Activated T-cell treated with anti-CD3 and anti-CD28 coated beads, Interleukin-2, amount 50 U/mL, for 24 hours (primary cell): ENCODE results near the gene LHX3.
"Not testable (repeated sequence)": the region's sequence is repeated elsewhere in the genome, so short reads cannot be mapped to it uniquely, and the experiment has no call there.

ENCODE experiments used
- DNase-seq: peaks from one replicate; pipeline ENCODE4 v3.0.0-alpha.2; 2020
- H3K27ac Mint-ChIP-seq: 2 replicates; pipeline ENCODE4 v1.8.0; 2020; ENCODE audit warnings: mild to moderate bottlenecking, mixed read lengths
- H3K27me3 Mint-ChIP-seq: 2 replicates; pipeline ENCODE4 v1.8.0; 2020; ENCODE audit warnings: mixed read lengths
- H3K36me3 Mint-ChIP-seq: 2 replicates; pipeline ENCODE4 v1.8.0; 2020; ENCODE audit warnings: low read depth, mixed read lengths
- H3K4me1 Mint-ChIP-seq: 2 replicates; pipeline ENCODE4 v1.8.0; 2020; ENCODE audit warnings: low read depth, mixed read lengths
- H3K4me3 Mint-ChIP-seq: 2 replicates; pipeline ENCODE4 v1.8.0; 2020; ENCODE audit warnings: mild to moderate bottlenecking, moderate library complexity, mixed read lengths
- H3K9me3 Mint-ChIP-seq: 2 replicates; pipeline ENCODE4 v1.8.0; 2020; ENCODE audit warnings: mixed read lengths

Gene LHX3

GRCh38 chr9:136150664-136151213 lies 54.2 kb downstream of the LHX3 start:
- not testable (repeated sequence) for DNase-seq, H3K36me3 Mint-ChIP-seq, H3K4me3 Mint-ChIP-seq, H3K4me1 Mint-ChIP-seq, H3K27ac Mint-ChIP-seq, H3K9me3 Mint-ChIP-seq
- peaks cover 13% of the 10 kb centered on the region for H3K27me3 Mint-ChIP-seq

DNA sequence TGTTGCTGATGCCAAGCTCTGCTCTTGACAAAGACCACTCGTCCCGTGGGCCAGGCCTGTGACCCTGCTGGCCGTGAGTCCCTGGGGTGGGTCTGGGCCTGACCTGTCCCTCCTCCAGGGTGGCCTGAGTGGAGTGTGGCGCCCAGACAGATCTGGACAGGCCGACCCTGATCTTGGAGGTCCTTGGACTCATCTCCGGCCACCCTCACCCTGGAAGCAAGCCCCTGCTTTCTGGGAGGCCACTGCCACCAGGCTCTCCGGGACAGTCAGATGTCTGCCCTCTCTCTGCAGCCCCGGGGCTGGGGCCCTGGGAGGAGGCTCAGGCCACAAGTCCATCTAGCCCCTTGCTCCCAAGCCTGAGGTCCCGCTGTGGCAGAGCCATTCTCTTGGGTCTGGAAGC lies 55.1 kb downstream of the LHX3 start:
- no peaks in the 10 kb centered on the region for H3K9me3 Mint-ChIP-seq
- DNase-seq, result no peak
- H3K4me3 Mint-ChIP-seq, result no peak overlapping the region
- H3K27ac Mint-ChIP-seq, result no peak overlapping the region
- no peaks in the 10 kb centered on the region for H3K36me3 Mint-ChIP-seq
- peaks cover 17% of the 10 kb centered on the region for H3K27me3 Mint-ChIP-seq
- no peaks in the 10 kb centered on the region for H3K4me1 Mint-ChIP-seq

GRCh38 chr9:136149337-136149736 lies 55.6 kb downstream of the LHX3 start:
- H3K4me3 Mint-ChIP-seq, result no peak overlapping the region
- no peak overlapping the region for H3K27ac Mint-ChIP-seq
- H3K36me3 Mint-ChIP-seq, result no peaks in the 10 kb centered on the region
- H3K9me3 Mint-ChIP-seq, result no peaks in the 10 kb centered on the region
- no peaks in the 10 kb centered on the region for H3K4me1 Mint-ChIP-seq
- DNase-seq, result no peak
- peaks cover 19% of the 10 kb centered on the region for H3K27me3 Mint-ChIP-seq

DNA sequence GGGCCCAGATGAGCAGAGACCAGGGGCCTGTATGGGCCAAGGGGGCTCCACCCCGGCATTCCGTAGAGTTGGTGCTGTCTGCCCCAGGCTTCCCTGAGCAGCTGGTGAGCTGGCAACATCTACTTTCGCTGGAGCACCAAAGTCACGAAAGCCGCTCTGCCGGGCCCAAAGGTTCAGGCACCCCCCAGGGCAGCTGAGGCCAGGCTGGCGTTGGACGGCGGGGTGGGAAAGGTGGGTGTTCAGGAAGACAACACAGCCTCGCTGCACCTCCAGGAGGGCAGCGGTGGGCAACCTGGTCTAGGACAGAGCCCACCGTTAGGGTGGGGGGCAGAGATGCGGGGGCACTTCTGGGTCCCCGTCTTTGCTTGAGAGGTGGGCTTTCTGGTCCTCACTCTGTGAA lies 56.2 kb downstream of the LHX3 start:
- no peak for DNase-seq
- H3K27ac Mint-ChIP-seq, result no peak overlapping the region
- H3K36me3 Mint-ChIP-seq, result no peaks in the 10 kb centered on the region
- H3K4me3 Mint-ChIP-seq, result no peak overlapping the region
- H3K9me3 Mint-ChIP-seq, result no peaks in the 10 kb centered on the region
- no peaks in the 10 kb centered on the region for H3K4me1 Mint-ChIP-seq
- H3K27me3 Mint-ChIP-seq, result peaks cover 25% of the 10 kb centered on the region

GRCh38 chr9:136147890-136148714 lies 56.8 kb downstream of the LHX3 start:
- Mint-ChIP-seq H3K36me3 (no peaks in the 10 kb centered on the region), H3K9me3 (no peaks in the 10 kb centered on the region), H3K27ac (no peak overlapping the region), H3K27me3 (peaks cover 25% of the 10 kb centered on the region), H3K4me3 (no peak overlapping the region), H3K4me1 (no peaks in the 10 kb centered on the region)
- DNase-seq, result no peak

DNA sequence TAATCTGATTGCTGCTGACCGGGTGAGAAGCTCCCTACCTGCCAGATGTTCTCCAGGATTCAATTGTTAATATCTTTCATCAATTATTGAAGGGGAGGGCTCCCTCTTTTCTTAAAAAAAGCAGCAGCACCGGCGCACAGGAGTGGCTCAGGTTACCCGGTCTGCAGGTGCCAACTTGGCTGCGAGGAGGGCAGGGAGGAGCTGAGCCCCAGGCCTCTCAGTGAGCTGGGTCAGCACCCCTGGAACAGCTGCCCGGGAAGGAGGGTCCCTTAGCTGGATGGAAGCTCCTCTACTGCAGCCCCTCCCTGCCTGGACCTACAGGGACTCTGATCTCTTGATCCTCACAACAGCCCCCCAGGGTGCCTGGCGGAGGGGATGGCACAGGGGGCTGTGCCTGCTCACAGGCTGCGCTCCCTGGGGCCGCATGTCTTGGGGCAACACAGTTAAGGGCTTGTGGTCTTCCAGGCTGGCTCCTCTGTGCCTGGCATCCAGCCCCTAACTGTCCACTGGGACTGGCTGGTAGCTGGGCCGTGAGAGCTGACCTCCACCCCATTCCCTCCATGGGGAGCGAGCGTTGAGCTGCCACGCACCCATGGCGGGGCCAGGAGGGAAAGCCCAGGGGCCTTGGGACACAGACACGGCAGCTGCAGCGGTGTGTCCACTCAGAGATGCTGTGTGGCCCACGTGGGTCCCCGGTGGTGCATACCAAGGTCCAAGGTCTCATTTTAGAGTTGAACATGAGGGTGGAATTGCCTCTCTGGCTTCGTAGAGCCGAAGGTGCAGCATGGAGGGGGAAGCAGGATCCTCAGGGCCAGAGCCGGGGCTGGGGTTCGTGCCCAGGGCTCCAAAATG lies 57.7 kb downstream of the LHX3 start:
- Mint-ChIP-seq H3K27me3 (peaks cover 25% of the 10 kb centered on the region), H3K9me3 (no peaks in the 10 kb centered on the region), H3K36me3 (no peaks in the 10 kb centered on the region), H3K4me3 (no peak overlapping the region), H3K27ac (no peak overlapping the region), H3K4me1 (no peaks in the 10 kb centered on the region)
- no peak for DNase-seq
